GM19452 (cell line): ENCODE measurements around the gene RPGRIP1.
"Not testable (repeated sequence)": the region's sequence is repeated elsewhere in the genome, so short reads cannot be mapped to it uniquely, and the experiment has no call there.

Experiments
- ATAC-seq: cut with Tn5 transposase; IDR thresholded peaks from one replicate; pipeline ENCODE4 v1.9.1; 2021; ENCODE audit not compliant: unreplicated experiment

Gene RPGRIP1

GRCh38 chr14:21299562-21300130 lies 19.8 kb downstream of the RPGRIP1 start:
- ATAC-seq, result no peak

- no peak for ATAC-seq
These were observed 21.0 kb downstream of the RPGRIP1 start for GRCh38 chr14:21300892-21301291.

- no peak for ATAC-seq
These were observed 22.3 kb downstream of the RPGRIP1 start for GRCh38 chr14:21302013-21302835.

GRCh38 chr14:21302836-21303140 lies 22.9 kb downstream of the RPGRIP1 start:
- not testable (repeated sequence) for ATAC-seq

GRCh38 chr14:21307637-21308036 lies 27.8 kb downstream of the RPGRIP1 start:
- no peak for ATAC-seq

- peak; percentile 22 for ATAC-seq
These were observed 28.2 kb downstream of the RPGRIP1 start for GRCh38 chr14:21308132-21308478.

- ATAC-seq, result peak; percentile 79
These were observed 28.8 kb downstream of the RPGRIP1 start for GRCh38 chr14:21308479-21309237.

- ATAC-seq, result no peak
These were observed 29.4 kb downstream of the RPGRIP1 start for GRCh38 chr14:21309238-21309636.

GRCh38 chr14:21309956-21310355 lies 30.1 kb downstream of the RPGRIP1 start:
- no peak for ATAC-seq

- no peak for ATAC-seq
These were observed 31.7 kb downstream of the RPGRIP1 start for GRCh38 chr14:21311614-21312013.

- no peak for ATAC-seq
These were observed 33.6 kb downstream of the RPGRIP1 start for GRCh38 chr14:21313512-21313911.

- no peak for ATAC-seq
These were observed 37.5 kb downstream of the RPGRIP1 start for GRCh38 chr14:21317398-21317797.

GRCh38 chr14:21320913-21321312 lies 41.0 kb downstream of the RPGRIP1 start:
- no peak for ATAC-seq

- no peak for ATAC-seq
These were observed 42.8 kb downstream of the RPGRIP1 start for GRCh38 chr14:21322716-21323115.

GRCh38 chr14:21326972-21327371 lies 47.1 kb downstream of the RPGRIP1 start:
- ATAC-seq, result no peak
